Measurements from ENCODE around the gene RTL5.

Gene RTL5

DNA sequence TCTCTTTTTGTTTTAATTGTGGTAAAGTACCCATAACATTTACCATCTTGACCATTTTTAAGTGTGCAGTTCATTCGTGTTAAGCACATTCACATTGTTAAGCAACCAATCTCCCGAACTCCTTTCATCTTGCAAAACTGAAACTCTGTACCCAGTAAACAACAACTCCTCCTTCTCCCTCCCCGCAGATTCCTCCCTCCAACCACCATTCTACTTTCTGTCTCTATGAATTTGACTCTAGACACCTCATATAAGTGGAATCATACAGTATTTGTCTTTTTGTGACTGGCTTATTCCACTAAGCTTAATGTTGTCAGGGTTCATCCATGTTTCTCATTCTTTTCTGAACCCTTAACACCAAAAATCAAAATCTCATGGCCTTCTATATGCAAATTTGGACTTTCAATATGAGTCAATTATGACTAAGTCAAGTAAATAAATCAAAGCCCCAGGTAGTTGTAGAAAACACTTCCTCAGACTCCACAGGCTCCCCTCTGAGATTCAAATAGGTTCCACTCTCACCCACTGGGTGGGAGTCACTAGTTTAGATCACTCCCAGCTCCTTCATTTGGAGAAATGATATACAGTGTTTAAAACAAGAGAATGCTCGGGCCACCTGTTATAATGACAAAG lies 9.8 kb upstream of the RTL5 start:
- in situ Hi-C loops (cut with MboI; ENCODE audit: low pct_unique_long_range_greater_than_20kb, low sequenced_read_pairs, unreplicated experiment), result no loop called here
- DNase-seq (ENCODE audit: low spot score), result no peak
- TF ChIP-seq, protein P1, sequence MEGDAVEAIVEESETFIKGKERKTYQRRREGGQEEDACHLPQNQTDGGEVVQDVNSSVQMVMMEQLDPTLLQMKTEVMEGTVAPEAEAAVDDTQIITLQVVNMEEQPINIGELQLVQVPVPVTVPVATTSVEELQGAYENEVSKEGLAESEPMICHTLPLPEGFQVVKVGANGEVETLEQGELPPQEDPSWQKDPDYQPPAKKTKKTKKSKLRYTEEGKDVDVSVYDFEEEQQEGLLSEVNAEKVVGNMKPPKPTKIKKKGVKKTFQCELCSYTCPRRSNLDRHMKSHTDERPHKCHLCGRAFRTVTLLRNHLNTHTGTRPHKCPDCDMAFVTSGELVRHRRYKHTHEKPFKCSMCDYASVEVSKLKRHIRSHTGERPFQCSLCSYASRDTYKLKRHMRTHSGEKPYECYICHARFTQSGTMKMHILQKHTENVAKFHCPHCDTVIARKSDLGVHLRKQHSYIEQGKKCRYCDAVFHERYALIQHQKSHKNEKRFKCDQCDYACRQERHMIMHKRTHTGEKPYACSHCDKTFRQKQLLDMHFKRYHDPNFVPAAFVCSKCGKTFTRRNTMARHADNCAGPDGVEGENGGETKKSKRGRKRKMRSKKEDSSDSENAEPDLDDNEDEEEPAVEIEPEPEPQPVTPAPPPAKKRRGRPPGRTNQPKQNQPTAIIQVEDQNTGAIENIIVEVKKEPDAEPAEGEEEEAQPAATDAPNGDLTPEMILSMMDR (IDR thresholded peaks at IDR 0.05; ENCODE audit: extremely low read depth, insufficient read depth, missing control alignments), result no peak

- no peak for DNase-seq (ENCODE audit: low spot score)
These were observed 7.8 kb upstream of the RTL5 start for GRCh38 chrX:72139538-72139937.

DNA sequence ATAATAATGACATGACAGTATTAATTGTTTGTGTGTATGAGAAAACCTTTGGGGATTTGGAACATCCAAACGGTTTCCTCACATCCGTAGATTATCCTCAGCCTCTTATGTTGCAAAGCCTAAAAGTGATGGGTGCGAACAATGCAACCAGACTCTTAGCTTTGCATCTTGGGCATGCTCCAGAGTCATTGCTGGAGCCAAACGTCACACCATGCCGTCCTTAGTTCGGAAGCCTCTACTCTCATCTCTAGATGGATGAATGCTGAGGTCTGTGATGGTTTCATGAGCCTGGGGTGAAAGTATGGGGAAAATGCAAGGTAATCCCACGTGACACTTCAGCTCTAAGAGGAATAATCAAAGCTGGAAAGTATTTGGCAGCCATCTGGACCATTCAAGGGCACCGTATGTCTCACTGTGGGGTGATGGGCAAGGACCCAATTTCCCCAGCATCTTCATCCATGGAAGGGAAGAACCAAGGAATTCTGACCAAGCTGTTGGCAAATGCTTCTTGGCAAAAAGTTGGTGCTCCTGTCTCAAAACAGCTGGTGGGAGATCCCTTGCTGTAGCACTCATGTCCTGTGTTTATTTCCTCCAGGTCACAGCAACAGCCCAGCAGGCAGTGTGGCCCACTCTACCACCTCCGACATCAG lies 6.3 kb upstream of the RTL5 start:
- TF ChIP-seq, protein P1 (IDR thresholded peaks at IDR 0.05; ENCODE audit: extremely low read depth, insufficient read depth, missing control alignments), result no peak
- no peak for DNase-seq (ENCODE audit: low spot score)
- in situ Hi-C loops (cut with MboI; ENCODE audit: low pct_unique_long_range_greater_than_20kb, low sequenced_read_pairs, unreplicated experiment), result no loop called here

More at GRCh38 chrX:72139538-72139937, 7.8 kb upstream of the RTL5 start:
- in situ Hi-C loops (cut with MboI; ENCODE audit: low pct_unique_long_range_greater_than_20kb, low sequenced_read_pairs, unreplicated experiment), result no loop called here
- TF ChIP-seq, protein P1 (IDR thresholded peaks at IDR 0.05; ENCODE audit: extremely low read depth, insufficient read depth, missing control alignments), result no peak

- TF ChIP-seq, protein P1 (IDR thresholded peaks at IDR 0.05; ENCODE audit: extremely low read depth, insufficient read depth, missing control alignments), result no peak
- DNase-seq (ENCODE audit: low spot score), result no peak
- in situ Hi-C loops (cut with MboI; ENCODE audit: low pct_unique_long_range_greater_than_20kb, low sequenced_read_pairs, unreplicated experiment), result no loop called here
These were observed 2.3 kb upstream of the RTL5 start for GRCh38 chrX:72133851-72134546.

GRCh38 chrX:72132456-72132855 lies 741 bp upstream of the RTL5 start:
- no peak for DNase-seq (ENCODE audit: low spot score)
- in situ Hi-C loops (cut with MboI; ENCODE audit: low pct_unique_long_range_greater_than_20kb, low sequenced_read_pairs, unreplicated experiment), result no loop called here
- TF ChIP-seq, protein P1 (IDR thresholded peaks at IDR 0.05; ENCODE audit: extremely low read depth, insufficient read depth, missing control alignments), result no peak

DNA sequence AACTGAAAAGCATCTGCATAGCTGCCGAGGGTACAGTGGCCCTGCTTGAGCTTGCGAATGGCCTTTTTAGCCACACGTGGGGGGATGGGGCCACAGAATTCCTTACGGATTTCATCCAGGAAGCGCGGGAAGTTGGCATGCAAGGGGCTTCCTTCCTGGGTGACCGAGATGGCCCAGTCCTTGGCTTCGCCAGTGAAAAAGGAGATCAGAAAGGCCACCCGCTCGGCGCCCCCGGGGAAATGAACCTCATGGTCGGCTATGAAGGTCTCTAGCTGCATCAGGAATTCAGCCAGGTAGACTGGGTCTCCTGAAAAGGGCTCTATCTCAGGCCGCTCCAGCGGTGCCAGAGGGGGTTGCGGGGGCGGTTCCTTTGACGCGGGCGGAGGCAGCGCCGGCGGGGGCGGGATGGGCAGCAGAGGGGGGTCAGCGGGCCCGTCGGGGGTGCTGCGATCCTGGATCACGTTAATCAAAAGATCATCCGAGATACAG lies 909 bp downstream of the RTL5 start:
- TF ChIP-seq, protein P1 (IDR thresholded peaks at IDR 0.05; ENCODE audit: extremely low read depth, insufficient read depth, missing control alignments), result no peak
- in situ Hi-C loops (cut with MboI; ENCODE audit: low pct_unique_long_range_greater_than_20kb, low sequenced_read_pairs, unreplicated experiment), result no loop called here
- DNase-seq (ENCODE audit: low spot score), result no peak
